ENCODE data around the gene ELMO1.

GRCh38 chr7:37311355-37311754, 137.3 kb downstream of the ELMO1 start:
- TF ChIP-seq POLR2A (IDR thresholded peaks at IDR 0.05) (no peak), CTCF (IDR thresholded peaks at IDR 0.05) (no peak)

All from heart left ventricle (tissue), 13 donors.